ENCODE results near the gene RNF13.
"Not testable (repeated sequence)": the region's sequence is repeated elsewhere in the genome, so short reads cannot be mapped to it uniquely, and the experiment has no call there.

RNF13 gene

GRCh38 chr3:149801195-149801594 is 11.8 kb upstream of the RNF13 start:
- DNase-seq (ENCODE audit: low spot score), result no peak

GRCh38 chr3:149801639-149802038 is 11.4 kb upstream of the RNF13 start:
- no peak for DNase-seq (ENCODE audit: low spot score)

- no peak for DNase-seq (ENCODE audit: low spot score)
Measured at GRCh38 chr3:149806171-149806778, 6.7 kb upstream of the RNF13 start.

GRCh38 chr3:149808209-149808829 is 4.7 kb upstream of the RNF13 start:
- DNase-seq (ENCODE audit: low spot score), result peak; percentile 87

GRCh38 chr3:149809699-149810098 is 3.3 kb upstream of the RNF13 start:
- DNase-seq (ENCODE audit: low spot score), result no peak

GRCh38 chr3:149810846-149811245 is 2.2 kb upstream of the RNF13 start:
- no peak for DNase-seq (ENCODE audit: low spot score)

- no peak for DNase-seq (ENCODE audit: low spot score)
Measured at GRCh38 chr3:149812165-149812605, 830 bp upstream of the RNF13 start.

- peak; percentile 68 for DNase-seq (ENCODE audit: low spot score)
Measured at GRCh38 chr3:149813367-149814281, 609 bp downstream of the RNF13 start.

- no peak for DNase-seq (ENCODE audit: low spot score)
Measured at GRCh38 chr3:149815321-149815720, 2.3 kb downstream of the RNF13 start.

- DNase-seq (ENCODE audit: low spot score), result no peak
Measured at GRCh38 chr3:149815728-149816127, 2.7 kb downstream of the RNF13 start.

- DNase-seq (ENCODE audit: low spot score), result no peak
Measured at GRCh38 chr3:149816311-149816710, 3.3 kb downstream of the RNF13 start.

- DNase-seq (ENCODE audit: low spot score), result no peak
Measured at GRCh38 chr3:149816986-149817385, 4.0 kb downstream of the RNF13 start.

GRCh38 chr3:149819432-149819831 is 6.4 kb downstream of the RNF13 start:
- no peak for DNase-seq (ENCODE audit: low spot score)

- no peak for DNase-seq (ENCODE audit: low spot score)
Measured at GRCh38 chr3:149820183-149820582, 7.2 kb downstream of the RNF13 start.

GRCh38 chr3:149826636-149827035 is 13.6 kb downstream of the RNF13 start:
- no peak for DNase-seq (ENCODE audit: low spot score)

- DNase-seq (ENCODE audit: low spot score), result no peak
Measured at GRCh38 chr3:149828390-149828789, 15.4 kb downstream of the RNF13 start.

GRCh38 chr3:149829631-149830030 is 16.6 kb downstream of the RNF13 start:
- not testable (repeated sequence) for DNase-seq (ENCODE audit: low spot score)

GRCh38 chr3:149830902-149831301 is 17.9 kb downstream of the RNF13 start:
- DNase-seq (ENCODE audit: low spot score), result no peak

GRCh38 chr3:149831321-149831720 is 18.3 kb downstream of the RNF13 start:
- DNase-seq (ENCODE audit: low spot score), result no peak

GRCh38 chr3:149832086-149832485 is 19.1 kb downstream of the RNF13 start:
- DNase-seq (ENCODE audit: low spot score), result no peak

- DNase-seq (ENCODE audit: low spot score), result no peak
Measured at GRCh38 chr3:149833241-149833640, 20.2 kb downstream of the RNF13 start.

GRCh38 chr3:149838491-149838890 is 25.5 kb downstream of the RNF13 start:
- not testable (repeated sequence) for DNase-seq (ENCODE audit: low spot score)

GRCh38 chr3:149839469-149839868 is 26.5 kb downstream of the RNF13 start:
- not testable (repeated sequence) for DNase-seq (ENCODE audit: low spot score)

Data from putamen (tissue), 1 donor.